GM21526 (cell line): Measurements from ENCODE around the gene SLC15A4.
A peak's percentile ranks its signal among the peaks of the same experiment; 100 is the strongest.

ENCODE experiments used
- ATAC-seq: cut with Tn5 transposase; IDR thresholded peaks from one replicate; pipeline ENCODE4 v1.9.1; 2021; ENCODE audit warnings: moderate library complexity; ENCODE audit not compliant: unreplicated experiment, low FRiP score

SLC15A4 gene

DNA sequence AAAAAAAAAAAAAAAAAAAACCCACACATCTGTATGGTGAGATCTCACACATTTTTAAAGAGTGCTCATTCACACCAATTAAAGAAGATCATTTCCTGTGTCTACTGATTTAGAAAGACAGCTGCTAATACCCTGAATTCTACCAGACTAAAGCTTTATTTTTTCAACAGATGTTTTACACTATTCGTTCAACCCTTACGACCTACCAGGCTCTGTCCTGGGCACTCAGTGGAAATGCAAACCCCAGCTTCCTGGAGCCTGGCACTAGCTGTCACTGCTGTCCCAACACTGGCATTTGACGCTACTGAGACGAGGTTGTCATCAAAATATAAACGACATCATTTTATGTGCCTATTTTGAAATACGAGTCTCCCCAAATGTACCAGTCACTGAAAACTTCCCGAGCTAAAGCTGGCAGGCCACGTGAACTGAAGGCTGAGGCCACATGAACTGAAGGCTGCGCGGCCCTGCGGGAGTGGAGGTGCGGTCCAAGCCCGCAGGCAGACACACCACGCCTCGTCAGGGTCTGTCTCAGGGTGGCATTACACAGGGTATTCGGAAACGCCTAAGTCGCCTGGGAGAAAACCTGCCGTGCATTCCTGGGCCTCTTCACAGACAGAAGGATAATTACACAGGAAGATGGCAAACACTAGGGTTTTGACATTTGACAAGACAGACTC lies 27.2 kb downstream of the SLC15A4 start:
- no peak for ATAC-seq

DNA sequence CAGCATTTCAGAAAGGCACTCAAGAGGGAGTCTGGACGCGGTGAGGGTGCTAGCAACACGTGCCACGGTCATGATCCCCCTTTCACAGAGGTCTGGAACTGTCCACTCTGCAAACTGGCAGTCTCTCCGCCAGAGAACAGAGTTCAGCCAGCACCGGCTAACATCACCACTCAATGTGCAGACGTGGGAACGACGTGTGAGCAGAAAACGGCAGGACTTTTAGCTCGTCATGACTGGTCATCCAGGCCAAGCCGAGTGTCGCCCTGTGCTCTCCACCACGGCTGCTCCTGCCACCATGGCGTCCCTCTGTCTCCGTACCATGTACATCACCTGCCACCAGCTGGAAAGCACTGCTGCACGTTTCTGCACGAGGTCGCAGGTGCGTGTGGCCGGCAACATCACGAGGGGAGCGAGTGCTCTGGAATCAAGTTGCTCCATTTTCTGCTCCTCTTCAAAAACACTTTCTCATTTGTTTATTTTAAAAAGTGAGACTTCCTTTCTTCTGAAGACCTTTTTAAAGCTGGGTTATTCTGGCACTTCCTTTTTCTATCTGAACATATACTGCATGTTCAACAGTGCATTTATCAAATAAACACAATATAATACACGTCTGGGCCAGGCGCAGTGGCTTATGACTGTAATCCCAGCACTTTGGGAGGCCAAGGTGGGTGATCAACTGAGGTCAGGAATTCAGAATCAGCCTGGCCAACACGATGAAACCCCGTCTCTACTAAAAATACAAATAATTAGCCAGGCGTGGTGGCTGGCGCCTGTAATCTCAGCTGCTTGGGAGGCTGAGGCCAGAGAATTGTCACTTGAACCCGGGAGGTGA lies 28.0 kb downstream of the SLC15A4 start:
- ATAC-seq = peak; percentile 25

DNA sequence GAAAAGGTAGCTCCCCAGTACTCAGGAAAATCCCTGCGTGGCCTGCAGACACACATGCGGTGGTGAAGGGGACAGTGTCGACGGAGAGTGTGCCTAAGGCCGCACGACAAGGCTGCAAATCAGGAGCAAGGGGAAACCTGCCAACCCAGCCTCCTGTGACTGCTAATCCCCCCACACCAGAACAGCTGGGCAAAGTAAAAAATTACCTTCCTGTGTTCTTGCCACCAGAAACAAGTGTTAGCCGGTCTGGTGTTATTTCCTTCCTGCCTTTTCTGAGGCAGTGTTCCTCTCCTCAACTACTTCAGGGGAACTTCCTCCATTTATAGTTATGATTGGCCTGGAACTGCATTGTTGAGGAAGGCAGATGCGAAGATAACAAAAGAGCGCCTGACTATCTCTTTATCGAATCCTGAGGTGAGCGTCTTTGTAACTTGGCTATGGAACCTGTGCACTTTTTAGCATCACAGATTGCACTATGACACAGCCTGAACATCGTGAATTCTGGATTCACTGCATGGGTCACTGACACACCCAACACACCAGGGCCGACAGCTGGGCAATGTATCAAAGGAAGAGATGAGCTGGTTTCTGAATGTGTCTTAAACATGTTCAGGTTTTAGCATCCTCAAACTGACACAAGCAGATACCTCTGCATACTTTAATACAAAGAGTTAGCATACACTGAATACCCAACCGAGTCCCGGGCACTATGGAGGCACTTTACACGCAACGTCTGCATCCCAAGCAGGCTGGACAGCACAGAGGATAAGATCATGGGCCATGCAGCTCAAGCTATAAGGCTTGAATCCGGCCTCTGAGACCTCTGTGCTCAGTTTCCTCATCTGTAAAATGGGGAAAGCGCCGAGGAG lies 28.9 kb downstream of the SLC15A4 start:
- no peak for ATAC-seq

DNA sequence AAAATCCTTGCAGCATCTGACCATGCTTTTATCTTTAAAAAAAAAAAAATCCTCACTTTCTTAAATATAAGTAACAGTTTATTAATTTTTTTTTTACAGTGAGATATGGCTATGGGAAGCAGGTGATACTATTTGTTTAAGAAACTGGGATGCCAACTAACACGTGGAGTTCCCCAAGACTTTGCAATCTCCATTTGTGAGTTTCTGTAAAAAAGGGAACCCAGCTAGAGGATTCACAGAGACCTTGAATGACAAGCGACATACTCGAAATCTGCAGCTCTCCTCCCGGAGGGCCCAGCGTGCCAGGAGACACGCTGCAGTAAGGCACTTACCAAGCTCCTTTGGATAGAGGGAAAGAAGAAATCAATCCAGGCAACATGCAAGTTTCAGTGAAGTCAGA lies 30.1 kb downstream of the SLC15A4 start:
- no peak for ATAC-seq

DNA sequence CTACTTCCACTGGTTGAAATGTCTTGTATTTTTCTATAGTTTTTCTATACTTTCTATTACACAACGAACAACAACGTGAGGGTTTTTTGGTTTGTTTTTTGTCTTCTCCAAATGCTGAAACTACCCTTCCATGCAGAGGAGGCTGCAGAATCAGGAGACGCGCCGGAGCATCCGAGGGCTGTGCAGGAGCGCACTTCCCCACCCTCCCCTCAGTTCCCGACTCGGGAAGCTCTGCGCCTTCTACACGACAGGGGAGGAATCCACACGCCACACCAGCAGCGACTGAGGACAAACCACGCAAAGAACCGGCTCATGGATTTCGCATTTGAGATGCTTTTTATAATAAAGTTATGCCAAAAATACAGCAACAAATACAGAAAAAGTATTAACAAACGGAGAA lies 30.9 kb downstream of the SLC15A4 start:
- ATAC-seq = no peak

DNA sequence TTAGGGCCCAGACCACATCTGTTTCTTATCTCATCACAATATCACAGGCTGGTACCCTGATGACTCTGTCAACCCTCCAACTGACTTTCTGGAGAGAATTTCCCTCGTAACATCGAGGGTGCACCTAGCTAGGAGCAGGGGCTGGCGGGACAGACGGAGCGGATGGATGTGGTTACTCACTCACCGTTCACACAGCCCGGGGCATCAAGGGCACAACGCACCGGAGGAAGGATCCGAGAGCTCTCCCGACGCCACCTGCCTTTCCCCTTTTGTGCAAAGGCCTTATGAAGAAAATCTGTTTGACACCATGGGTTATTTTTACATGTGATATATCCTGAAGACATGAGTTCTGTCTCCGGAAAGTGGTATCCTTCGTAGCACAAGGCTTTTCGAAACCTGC lies 31.4 kb downstream of the SLC15A4 start:
- no peak for ATAC-seq

DNA sequence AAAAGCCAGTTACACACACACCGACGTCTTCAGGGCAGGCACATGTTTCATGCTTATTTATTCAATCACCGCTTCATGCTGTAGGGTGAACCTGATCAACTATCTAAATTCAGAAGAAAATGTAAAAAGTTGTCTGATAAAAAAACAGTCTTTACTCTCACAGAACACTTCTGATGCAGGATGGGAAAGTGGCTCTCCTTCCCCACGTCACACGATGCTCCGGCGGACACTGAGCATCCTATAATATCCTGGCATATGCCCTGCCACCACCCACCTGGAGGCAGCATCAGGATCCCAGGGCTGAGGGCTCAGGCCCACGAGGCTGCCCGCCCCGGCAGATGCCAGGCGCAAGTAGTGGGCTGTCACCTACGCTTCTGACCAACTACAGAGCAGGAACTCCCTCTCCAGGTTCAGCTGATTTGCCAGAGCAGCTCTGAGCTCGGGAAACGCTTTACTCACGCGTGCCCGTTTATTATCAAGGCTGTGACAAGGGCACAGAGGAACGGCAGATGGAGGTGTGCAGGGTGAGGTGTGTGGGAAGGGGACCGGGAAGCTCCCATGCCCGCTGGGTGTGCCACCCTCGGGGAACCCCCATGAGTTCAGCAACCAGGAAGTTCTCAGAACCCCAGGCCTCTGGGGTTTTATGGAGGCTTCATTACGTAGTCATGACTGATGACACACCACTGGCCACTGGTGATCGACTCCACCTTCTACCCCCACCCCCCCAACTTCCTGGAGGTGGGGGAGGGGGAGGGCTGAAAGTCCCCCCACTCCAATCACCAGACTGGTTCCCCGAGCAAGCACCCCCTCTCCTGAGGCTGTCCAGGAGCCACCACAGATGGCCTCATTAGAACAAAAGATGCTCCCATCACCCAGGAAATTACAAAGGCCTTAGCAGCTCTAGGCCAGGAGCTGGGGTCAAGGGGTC lies 32.1 kb downstream of the SLC15A4 start:
- ATAC-seq = no peak

DNA sequence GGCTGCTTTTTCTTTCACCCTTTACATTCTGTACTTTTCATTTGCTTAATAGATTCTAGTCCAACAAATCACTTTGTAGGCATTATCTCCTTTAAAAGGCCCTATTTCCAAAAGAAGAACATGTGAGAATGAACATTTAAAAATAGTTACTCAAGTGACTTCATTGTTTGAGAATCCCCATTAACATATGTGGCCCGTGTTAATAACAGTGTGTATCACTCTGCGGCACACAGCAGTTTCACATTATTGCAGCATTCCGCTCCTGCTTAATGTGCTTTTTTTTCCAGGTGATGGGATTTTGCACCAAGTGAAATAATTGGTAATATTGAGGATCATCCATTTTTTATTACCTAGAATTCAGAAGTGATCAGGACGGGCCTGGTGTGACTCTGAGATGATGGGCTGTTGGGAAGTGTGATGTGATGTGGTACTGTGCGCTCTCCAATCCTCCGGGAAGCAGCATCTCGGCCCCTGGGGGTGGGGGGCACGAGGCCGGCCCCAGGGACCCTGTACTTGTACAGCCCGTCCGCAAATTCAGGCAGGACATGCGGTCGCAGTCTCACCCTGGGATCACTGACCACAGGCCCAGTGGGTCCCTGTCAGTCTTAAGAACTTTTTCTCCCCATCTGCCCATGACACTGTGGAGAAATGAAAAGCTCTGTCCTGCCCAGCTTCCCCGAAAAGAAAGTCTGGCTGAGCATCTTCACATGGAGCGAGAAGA lies 32.9 kb downstream of the SLC15A4 start:
- no peak for ATAC-seq

DNA sequence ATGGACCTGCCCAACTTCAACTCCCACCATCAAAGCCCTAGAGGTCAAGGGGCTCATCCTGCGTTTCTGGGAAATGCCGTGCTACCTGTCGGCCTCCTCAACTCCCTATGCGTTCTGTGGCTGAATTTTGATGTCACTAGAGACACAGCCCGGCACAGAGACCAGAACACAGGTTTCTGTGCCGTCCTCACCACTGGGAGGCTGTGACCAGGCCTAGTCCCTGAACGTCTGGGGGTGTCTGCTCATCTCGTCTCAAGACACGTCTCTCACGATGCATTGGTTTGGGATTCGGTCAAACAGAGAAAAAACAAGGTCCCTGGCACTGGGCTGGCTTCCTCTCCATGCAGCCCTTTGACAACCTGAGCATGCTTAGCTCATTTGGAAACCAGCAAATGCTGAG lies 33.5 kb downstream of the SLC15A4 start:
- ATAC-seq = no peak

DNA sequence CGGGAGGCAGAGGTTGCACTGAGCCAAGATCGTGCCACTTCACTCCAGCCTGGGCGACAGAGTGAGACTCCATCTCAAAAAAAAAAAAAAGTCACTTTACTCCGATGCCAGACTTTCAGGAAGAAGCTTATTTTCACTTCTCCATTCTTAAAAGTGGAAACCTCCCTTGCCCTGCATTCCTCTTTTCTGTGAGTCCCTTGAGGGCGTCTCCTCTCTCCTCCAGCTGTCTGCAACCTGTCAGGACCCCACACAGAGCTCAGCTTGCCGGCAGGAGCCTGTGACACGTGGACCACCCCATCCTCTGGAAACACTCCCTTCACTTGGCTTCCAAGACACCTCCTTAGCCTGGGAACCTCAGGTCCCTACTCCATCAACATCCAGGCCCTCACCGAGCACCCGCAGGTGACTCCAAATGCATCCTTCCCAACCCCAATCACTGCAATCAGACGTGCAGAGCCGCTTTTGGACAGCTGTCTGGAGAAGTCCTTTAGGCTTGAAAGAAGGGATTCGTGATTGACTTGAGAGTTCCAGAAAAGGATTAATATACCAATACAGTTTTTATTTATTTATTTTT lies 34.3 kb downstream of the SLC15A4 start:
- ATAC-seq = peak; percentile 39

DNA sequence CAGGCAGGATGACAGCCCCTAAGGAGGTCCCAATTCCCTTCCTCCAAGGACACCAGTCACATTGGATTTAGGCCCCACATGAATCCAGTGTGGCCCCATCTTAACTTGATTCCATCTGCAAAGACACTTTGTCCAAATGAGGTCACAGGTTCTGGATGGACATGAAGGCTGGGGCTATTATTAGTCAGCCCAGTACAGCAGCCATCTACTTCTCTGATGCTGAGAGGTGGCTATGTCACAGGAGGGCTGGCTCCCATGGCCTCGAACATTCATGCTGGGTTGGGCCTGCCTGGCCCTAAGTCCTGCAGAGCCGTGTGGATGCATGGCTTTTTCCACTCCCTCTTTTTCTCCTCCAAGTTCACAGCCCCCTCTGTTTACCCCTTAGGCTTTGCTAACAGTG lies 35.9 kb downstream of the SLC15A4 start:
- ATAC-seq = no peak

DNA sequence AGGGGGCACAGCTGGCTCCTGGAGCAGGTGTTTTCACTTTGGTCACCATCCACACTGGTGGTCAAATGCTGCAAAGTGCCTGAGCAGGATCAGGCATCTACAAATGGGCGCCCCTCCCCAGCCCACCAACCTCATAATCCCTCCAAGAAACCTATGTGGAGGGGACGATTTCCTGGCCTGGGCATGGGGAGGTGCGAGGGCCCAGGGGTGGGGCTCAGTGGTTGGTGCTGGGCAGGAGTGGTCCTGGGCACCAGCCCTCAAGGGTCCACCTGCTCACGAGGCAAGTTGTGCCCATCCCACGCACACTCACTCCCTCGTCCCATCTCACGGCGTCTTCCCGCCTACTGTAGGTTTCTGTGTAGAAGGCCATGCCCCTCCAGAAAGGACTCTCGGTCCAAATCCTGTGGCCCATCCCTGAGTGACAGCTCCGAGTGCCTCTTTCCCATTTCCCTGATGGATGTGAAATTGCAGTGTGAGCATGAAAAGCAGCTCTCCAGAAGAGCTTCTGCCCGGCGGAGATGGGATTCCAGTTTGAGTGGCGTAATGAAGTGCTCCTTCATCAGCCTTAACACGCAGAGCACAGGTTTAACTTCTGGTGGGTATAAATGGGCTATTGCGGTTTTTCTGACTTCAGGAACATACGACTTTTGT lies 36.9 kb downstream of the SLC15A4 start:
- ATAC-seq = no peak

DNA sequence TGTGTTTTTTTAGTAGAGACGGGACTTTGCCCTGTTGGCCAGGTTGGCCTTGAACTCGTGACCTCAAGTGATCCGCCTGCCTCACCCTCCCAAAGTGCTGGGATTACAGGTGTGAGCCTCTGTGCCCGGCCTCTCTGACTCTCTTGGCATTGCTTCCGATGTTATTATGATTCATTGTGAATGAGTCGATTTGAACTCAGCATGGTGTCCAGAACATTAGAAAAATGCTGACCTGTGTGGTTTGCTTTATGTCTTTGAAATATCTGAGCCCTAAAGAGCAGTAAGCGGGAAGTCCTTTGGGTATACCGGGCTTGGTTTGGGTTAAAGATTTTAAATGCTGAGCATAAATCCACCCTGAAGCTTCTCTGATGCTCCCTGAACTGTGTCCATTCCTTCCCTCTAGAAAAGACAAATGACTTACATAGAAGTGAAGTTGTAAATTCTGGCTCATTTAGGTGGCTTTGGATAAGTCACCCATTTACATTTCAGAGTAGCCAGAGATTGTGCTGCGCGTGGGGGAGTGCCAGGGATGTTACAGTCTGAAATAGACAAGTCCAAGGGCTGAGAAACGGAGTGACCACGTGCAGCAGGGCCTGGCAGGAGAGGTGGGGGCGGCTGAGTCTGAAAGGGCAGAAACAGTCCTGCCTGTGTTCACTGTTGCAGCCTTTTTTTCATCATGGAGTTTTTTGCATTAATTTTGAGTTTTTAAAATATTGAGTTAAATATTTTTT lies 39.6 kb downstream of the SLC15A4 start:
- ATAC-seq = no peak

DNA sequence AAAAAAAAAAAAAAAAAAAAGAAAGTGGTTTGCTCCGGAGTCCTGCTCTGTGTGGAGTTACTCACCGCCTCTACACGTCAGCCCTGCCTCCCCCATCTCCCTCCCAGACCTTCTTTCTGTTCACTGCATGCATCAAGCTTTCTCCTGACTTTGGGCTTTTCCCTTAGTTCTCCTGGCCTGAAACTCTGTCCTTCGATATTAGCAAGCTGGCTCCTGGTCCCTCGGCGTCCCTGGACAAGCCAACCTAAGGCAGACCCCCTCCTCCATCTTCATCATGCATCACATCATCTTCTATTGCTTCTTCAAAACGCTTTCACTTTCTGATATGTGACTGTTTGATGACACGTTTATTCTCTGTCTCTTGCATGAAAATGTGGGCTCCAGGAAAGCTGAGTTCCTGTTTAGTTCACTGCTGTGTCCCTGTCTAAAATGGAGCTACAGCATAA lies 40.6 kb downstream of the SLC15A4 start:
- ATAC-seq = peak; percentile 69

DNA sequence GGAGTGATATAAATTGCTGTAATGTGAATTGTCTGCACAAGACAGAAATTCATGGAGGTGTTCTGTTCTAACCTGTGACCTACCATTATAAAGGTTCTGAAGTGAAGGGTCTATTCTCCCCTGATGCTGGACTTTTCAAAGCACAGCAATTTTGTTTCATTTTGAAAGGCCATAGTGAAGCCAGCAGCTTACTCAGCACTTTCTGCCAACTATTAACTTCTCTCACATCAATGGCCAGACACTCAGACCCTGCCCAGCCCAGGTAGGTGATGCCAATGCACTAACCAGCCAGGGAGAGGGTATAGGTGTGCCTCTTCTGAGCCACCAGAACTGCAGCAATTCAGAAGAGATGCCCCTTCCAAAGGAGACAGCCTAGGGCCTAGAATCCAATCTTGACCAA lies 43.9 kb downstream of the SLC15A4 start:
- ATAC-seq = no peak

DNA sequence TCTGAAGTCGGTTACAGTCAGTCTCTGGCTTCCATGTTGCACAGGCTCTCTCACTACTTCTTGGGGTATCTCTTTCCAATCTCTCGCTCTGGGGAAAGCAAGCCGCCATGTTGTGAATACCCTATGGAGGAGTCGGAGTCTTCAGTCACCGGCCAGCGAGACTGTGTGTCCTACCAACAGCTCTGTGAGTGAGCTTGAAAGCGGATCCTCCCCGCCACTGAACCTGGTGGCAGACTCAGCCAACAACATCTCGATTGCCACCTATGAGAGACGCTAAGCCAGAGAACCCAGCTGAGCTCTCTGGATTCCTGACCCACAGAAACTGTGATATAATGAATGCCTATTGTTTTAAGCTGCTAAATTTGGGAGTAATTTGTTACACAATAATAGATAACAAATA lies 51.5 kb downstream of the SLC15A4 start:
- ATAC-seq = no peak

DNA sequence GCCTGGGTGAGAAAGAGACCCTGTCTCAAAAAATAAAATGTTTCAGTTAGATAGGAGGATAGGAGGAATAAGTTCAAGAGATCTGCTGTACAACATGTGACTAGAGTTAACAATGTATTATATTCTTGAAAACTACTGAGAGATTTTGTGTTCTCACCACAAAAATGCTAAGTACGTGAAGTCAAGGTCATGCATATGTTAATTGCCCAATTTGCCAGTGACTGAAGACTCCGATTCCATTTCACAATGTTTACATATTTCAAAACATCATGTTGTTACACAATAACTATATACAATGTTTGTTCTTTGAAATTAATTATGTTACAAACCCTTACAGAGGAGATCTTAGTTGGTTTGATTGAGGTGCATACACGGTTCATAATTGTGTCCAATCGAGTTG lies 52.1 kb downstream of the SLC15A4 start:
- ATAC-seq = no peak

DNA sequence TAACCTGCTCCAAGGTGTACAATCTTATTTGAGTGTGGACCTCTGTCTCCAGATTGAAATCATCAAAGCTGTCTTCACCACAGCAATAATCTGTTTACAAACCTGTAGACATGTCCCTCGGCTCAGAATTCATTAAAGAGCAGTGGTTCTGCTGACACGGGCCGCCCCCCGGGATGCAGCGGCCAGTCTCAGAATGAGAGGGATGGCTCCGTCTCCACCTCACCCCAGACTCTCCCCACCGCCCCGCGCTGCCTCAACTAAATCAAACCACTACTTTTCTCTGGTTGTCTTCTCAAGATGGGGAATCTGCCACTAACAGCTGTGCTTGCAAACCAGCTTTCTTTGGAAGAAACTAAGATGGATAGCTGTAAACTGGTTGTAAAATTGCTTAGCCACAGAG lies 56.2 kb downstream of the SLC15A4 start:
- no peak for ATAC-seq
